HepG2 (cell line): Measurements from ENCODE around the gene ACSM2A. TPM values are rescaled to one million over a fixed set of nuclear protein-coding genes. Genes with fewer than 3 reads are reported as not detected.

Source experiments
- ATAC-seq: fragments of 200-7000 bp; cut with Tn5 transposase; 3 replicates; pipeline ENCODE4 v1.9.1; 2020; ENCODE audit warnings: mild to moderate bottlenecking, moderate library complexity
- BruUV-seq: library from RNA; stranded (reverse); fragments of 400-500 nt; replicated peaks from 2 replicates; lab custom pipeline; 2021; lab: Mats Ljungman, UMichigan
- CTCF ChIA-PET: fragments of 300-600 bp; formaldehyde crosslinking; extraction: SDS; loops from one replicate; lab custom pipeline; 2021; ENCODE audit warnings: low total read pairs, inconsistent platforms, low intra/inter-chr PET ratio; lab: Yijun Ruan, JAX
- POLR2A ChIA-PET: fragments of 350-600 bp; sonication (Branson Sonifier 250); formaldehyde crosslinking; loops from one replicate; lab custom pipeline; 2020; ENCODE audit warnings: antibody characterized with exemption, inconsistent platforms; lab: Yijun Ruan, JAX
- DNase-seq: peaks from one replicate; pipeline ENCODE4 v3.0.0-alpha.2; 2015; ENCODE audit warnings: low spot score
- FAIRE-seq: peaks from 3 replicates; lab custom pipeline; 2011; peaks lifted over from hg19 to GRCh38; lab: Jason Lieb, UNC
- H2AFZ ChIP-seq: one replicate; pipeline ENCODE4 v1.6.1; 2011; ENCODE audit warnings: low read length, inconsistent platforms
- H3K27ac ChIP-seq: fragments of 300-600 bp; 3 replicates; pipeline ENCODE4 v1.8.0; 2011; ENCODE audit warnings: mixed run types, mild to moderate bottlenecking, mixed read lengths, low read length, inconsistent platforms; ENCODE audit not compliant: insufficient read depth; ENCODE audit errors: extremely low read length
- H3K27me3 ChIP-seq, 2 experiments: fragments of 200-600 bp in 1 of 2; 2 replicates in 1 of 2; 3 replicates in 1 of 2; pipeline versions ENCODE4 v1.6.0 to v1.8.0; 2011; ENCODE audit warnings: low read length in 2 of 2, mild to moderate bottlenecking in 2 of 2, moderate library complexity in 2 of 2, inconsistent platforms in 1 of 2; ENCODE audit not compliant: insufficient read depth in 2 of 2, control insufficient read depth in 1 of 2
- H3K36me3 ChIP-seq, 2 experiments: fragments of 200-600 bp in 1 of 2; replicated peaks in 1 of 2; 2 replicates in 1 of 2; 3 replicates in 1 of 2; pipeline versions ENCODE4 v1.5.1 to v1.8.0; 2011; ENCODE audit warnings: low read length in 2 of 2, inconsistent platforms in 1 of 2; ENCODE audit not compliant: insufficient read depth in 2 of 2, control insufficient read depth in 1 of 2
- H3K4me1 ChIP-seq: 2 replicates; pipeline ENCODE4 v1.5.1; 2012; ENCODE audit warnings: low read length, inconsistent platforms; ENCODE audit not compliant: insufficient read depth
- H3K4me2 ChIP-seq: 2 replicates; pipeline ENCODE4 v1.6.0; 2011; ENCODE audit warnings: low read depth, low read length, inconsistent platforms
- H3K4me3 ChIP-seq, 3 experiments: fragments of 200-600 bp in 1 of 3; sonication (generic), shearing (Covaris generic) in 1 of 3; replicated peaks in 1 of 3; 2 replicates each; pipeline ENCODE4 v1.5.1; 2011 to 2016; ENCODE audit warnings: low read length in 3 of 3, inconsistent platforms in 2 of 3, low read depth in 2 of 3, mild to moderate bottlenecking in 2 of 3, control low read depth in 1 of 3, mixed read lengths in 1 of 3; ENCODE audit not compliant: insufficient read depth in 1 of 3
- H3K79me2 ChIP-seq: one replicate; pipeline ENCODE4 v1.6.1; 2011; ENCODE audit warnings: low read length, inconsistent platforms; ENCODE audit not compliant: insufficient read depth
- H3K9ac ChIP-seq: 2 replicates; pipeline ENCODE4 v1.6.0; 2011; ENCODE audit warnings: mild to moderate bottlenecking, low read depth, low read length, inconsistent platforms; ENCODE audit not compliant: insufficient read depth
- H3K9me3 ChIP-seq: 2 replicates; pipeline ENCODE4 v1.5.1; 2012; ENCODE audit warnings: mild to moderate bottlenecking, low read length
- H4K20me1 ChIP-seq: 2 replicates; pipeline ENCODE4 v1.6.0; 2011; ENCODE audit warnings: inconsistent platforms, mild to moderate bottlenecking, low read length, moderate library complexity; ENCODE audit not compliant: insufficient read depth
- ZNF121 ChIP-seq: sonication (generic); formaldehyde crosslinking; IDR thresholded peaks from 2 replicates; pipeline ENCODE4 v1.5.0; 2020; ENCODE audit warnings: mild to moderate bottlenecking, missing genetic modification reagents
- ZNF24 ChIP-seq: fragments of 450-650 bp; IDR thresholded peaks from 2 replicates; pipeline ENCODE4 v1.6.1; 2017; ENCODE audit warnings: antibody characterized with exemption, mild to moderate bottlenecking
- ZNF34 ChIP-seq: sonication (generic); formaldehyde crosslinking; IDR thresholded peaks from 2 replicates; pipeline ENCODE4 v1.4.0; 2020; ENCODE audit warnings: mild to moderate bottlenecking, missing genetic modification reagents, borderline replicate concordance
- ZNF512B ChIP-seq: sonication (generic); formaldehyde crosslinking; IDR thresholded peaks from 2 replicates; pipeline ENCODE4 v1.5.1; 2020; ENCODE audit warnings: missing genetic modification reagents, mild to moderate bottlenecking, borderline replicate concordance
- ZNF547 ChIP-seq: sonication (generic); formaldehyde crosslinking; IDR thresholded peaks from 2 replicates; pipeline ENCODE4 v1.5.1; 2020; ENCODE audit warnings: mild to moderate bottlenecking, missing genetic modification reagents
- ZNF850 ChIP-seq: sonication (generic); formaldehyde crosslinking; conservative IDR thresholded peaks from 2 replicates; pipeline ENCODE4 v1.9.0; 2021; ENCODE audit warnings: mild to moderate bottlenecking, missing genetic modification reagents
- WGBS: methylation state at CpG from one replicate; pipeline ENCODE4 v1.1.6; 2017; ENCODE audit warnings: low lambda C conversion rate; 5-methylcytosine and 5-hydroxymethylcytosine counted together
- in situ Hi-C: cut with HindIII; loops from 2 replicates; pipeline ENCODE4 v1.10.0; 2017; ENCODE audit warnings: low pct_unique_long_range_greater_than_20kb; ENCODE audit not compliant: extremely low pct_ligation_motif_present
- intact Hi-C: fragments of 100-400 bp; cut with micrococcal nuclease; formaldehyde crosslinking; loops from one replicate; pipeline ENCODE4 v1.10.0; 2022; ENCODE audit not compliant: unreplicated experiment
- polyA plus RNA-seq, 8 experiments: library from polyadenylated mRNA; depleted of rRNA in 3 of 8; stranded (reverse) in 7 of 8; unstranded in 1 of 8; fragments of >200 nt; fragmentation: Illumina TruSeq in 4 of 8; extraction: Trizol in 4 of 8; gene quantifications; 2 replicates each; pipeline versions ENCODE4 v1.2.1 to v1.2.3, GENCODE V29; 2011 to 2016; ENCODE audit warnings: low read depth in 4 of 8, missing spikeins in 1 of 8, mixed read lengths in 1 of 8; ENCODE audit not compliant: insufficient read depth in 1 of 8
- total RNA-seq, 5 experiments: library from RNA; depleted of rRNA; stranded (reverse); fragments of >200 nt; fragmentation: Illumina TruSeq; extraction: Trizol; gene quantifications; 2 replicates each; pipeline ENCODE4 v1.2.3, GENCODE V29; 2016; ENCODE audit warnings: low read depth in 1 of 5
- TF ChIP-seq, protein P1 (sequence below): sonication (generic); formaldehyde crosslinking; IDR thresholded peaks from 2 replicates; pipeline ENCODE4 v1.4.0; 2020; ENCODE audit warnings: missing genetic modification reagents
- TF ChIP-seq, protein P2 (sequence below): IDR thresholded peaks from 2 replicates; pipeline ENCODE4 v1.6.1; 2016; ENCODE audit warnings: missing compliant biosample characterization, missing genetic modification reagents, borderline replicate concordance
- TF ChIP-seq, protein P3 (sequence below), 2 experiments: fragments of 450-650 bp in 1 of 2; sonication (generic) in 1 of 2; formaldehyde crosslinking in 1 of 2; IDR thresholded peaks; 2 replicates each; pipeline versions ENCODE4 v1.6.1 to v1.8.0; 2016 to 2022; ENCODE audit warnings: antibody characterized with exemption in 1 of 2, mild to moderate bottlenecking in 1 of 2, missing genetic modification reagents in 1 of 2

Gene ACSM2A
- total and polyA plus RNA-seq, 2 of the 13 experiments (the other 11 are each of a cell fraction or from before 2014, with no cell fraction given) = 11.4 to 16.3 TPM

- WGBS = 94% methylated on average over 1 of the region's 1 CpG
- intact Hi-C loops = no loop called here
- no peaks in the 10 kb centered on the region for H3K36me3 ChIP-seq
- FAIRE-seq = no peak
- in situ Hi-C loops = no loop called here
- H3K4me2 ChIP-seq = no peak overlapping the region
- no peak overlapping the region for H2AFZ ChIP-seq
- H3K4me1 ChIP-seq = peaks cover 18% of the 10 kb centered on the region
- no TSS peak for BruUV-seq
- H3K79me2 ChIP-seq = no peaks in the 10 kb centered on the region
- ChIA-PET POLR2A (no interaction called here), CTCF (no interaction called here)
- H3K9ac ChIP-seq = no peak overlapping the region
- no peak for DNase-seq
- no peak overlapping the region for H3K27ac ChIP-seq
- no peak overlapping the region for H3K4me3 ChIP-seq
- no peaks in the 10 kb centered on the region for H3K9me3 ChIP-seq
- no peak for ATAC-seq
- no peaks in the 10 kb centered on the region for H4K20me1 ChIP-seq
- H3K27me3 ChIP-seq = no peaks in the 10 kb centered on the region
- TF ChIP-seq ZNF34 (CRISPR knock-in tag) (no peak), ZNF850 (CRISPR knock-in tag) (0 out of 2 replicates have a peak, but pooled peaks have one; percentile 37), ZNF24 (no peak), ZNF121 (CRISPR knock-in tag) (no peak), ZNF547 (CRISPR knock-in tag) (no peak), ZNF512B (CRISPR knock-in tag) (no peak)
- TF ChIP-seq, protein P1, sequence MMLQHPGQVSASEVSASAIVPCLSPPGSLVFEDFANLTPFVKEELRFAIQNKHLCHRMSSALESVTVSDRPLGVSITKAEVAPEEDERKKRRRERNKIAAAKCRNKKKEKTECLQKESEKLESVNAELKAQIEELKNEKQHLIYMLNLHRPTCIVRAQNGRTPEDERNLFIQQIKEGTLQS (CRISPR knock-in tag) = no peak
- TF ChIP-seq, protein P2, sequence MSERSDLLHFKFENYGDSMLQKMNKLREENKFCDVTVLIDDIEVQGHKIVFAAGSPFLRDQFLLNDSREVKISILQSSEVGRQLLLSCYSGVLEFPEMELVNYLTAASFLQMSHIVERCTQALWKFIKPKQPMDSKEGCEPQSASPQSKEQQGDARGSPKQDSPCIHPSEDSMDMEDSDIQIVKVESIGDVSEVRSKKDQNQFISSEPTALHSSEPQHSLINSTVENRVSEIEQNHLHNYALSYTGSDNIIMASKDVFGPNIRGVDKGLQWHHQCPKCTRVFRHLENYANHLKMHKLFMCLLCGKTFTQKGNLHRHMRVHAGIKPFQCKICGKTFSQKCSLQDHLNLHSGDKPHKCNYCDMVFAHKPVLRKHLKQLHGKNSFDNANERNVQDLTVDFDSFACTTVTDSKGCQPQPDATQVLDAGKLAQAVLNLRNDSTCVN (CRISPR knock-in tag) = no peak
- TF ChIP-seq, protein P3, sequence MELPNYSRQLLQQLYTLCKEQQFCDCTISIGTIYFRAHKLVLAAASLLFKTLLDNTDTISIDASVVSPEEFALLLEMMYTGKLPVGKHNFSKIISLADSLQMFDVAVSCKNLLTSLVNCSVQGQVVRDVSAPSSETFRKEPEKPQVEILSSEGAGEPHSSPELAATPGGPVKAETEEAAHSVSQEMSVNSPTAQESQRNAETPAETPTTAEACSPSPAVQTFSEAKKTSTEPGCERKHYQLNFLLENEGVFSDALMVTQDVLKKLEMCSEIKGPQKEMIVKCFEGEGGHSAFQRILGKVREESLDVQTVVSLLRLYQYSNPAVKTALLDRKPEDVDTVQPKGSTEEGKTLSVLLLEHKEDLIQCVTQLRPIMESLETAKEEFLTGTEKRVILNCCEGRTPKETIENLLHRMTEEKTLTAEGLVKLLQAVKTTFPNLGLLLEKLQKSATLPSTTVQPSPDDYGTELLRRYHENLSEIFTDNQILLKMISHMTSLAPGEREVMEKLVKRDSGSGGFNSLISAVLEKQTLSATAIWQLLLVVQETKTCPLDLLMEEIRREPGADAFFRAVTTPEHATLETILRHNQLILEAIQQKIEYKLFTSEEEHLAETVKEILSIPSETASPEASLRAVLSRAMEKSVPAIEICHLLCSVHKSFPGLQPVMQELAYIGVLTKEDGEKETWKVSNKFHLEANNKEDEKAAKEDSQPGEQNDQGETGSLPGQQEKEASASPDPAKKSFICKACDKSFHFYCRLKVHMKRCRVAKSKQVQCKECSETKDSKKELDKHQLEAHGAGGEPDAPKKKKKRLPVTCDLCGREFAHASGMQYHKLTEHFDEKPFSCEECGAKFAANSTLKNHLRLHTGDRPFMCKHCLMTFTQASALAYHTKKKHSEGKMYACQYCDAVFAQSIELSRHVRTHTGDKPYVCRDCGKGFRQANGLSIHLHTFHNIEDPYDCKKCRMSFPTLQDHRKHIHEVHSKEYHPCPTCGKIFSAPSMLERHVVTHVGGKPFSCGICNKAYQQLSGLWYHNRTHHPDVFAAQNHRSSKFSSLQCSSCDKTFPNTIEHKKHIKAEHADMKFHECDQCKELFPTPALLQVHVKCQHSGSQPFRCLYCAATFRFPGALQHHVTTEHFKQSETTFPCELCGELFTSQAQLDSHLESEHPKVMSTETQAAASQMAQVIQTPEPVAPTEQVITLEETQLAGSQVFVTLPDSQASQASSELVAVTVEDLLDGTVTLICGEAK (IDR thresholded peaks at IDR 0.05) = 0 out of 2 replicates have a peak, but pooled peaks have one; percentile 6
- TF ChIP-seq, protein P3 (CRISPR knock-in tag; IDR thresholded peaks at IDR 0.05) = peak; percentile 67; the same call in 1 of the 2 replicates
Observed at GRCh38 chr16:20485408-20485807, 34.1 kb downstream of the ACSM2A start.
